Measurements from ENCODE around the gene RBM48. TPM values are rescaled to one million over a fixed set of nuclear protein-coding genes. Genes with fewer than 3 reads are reported as not detected.
A peak's percentile ranks its signal among the peaks of the same experiment; 100 is the strongest.

RBM48 gene
- total and polyA plus RNA-seq, 2 of the 8 experiments (the other 6 are each of a cell fraction or from before 2014, with no cell fraction given): 4.3 to 8.6 TPM

DNA sequence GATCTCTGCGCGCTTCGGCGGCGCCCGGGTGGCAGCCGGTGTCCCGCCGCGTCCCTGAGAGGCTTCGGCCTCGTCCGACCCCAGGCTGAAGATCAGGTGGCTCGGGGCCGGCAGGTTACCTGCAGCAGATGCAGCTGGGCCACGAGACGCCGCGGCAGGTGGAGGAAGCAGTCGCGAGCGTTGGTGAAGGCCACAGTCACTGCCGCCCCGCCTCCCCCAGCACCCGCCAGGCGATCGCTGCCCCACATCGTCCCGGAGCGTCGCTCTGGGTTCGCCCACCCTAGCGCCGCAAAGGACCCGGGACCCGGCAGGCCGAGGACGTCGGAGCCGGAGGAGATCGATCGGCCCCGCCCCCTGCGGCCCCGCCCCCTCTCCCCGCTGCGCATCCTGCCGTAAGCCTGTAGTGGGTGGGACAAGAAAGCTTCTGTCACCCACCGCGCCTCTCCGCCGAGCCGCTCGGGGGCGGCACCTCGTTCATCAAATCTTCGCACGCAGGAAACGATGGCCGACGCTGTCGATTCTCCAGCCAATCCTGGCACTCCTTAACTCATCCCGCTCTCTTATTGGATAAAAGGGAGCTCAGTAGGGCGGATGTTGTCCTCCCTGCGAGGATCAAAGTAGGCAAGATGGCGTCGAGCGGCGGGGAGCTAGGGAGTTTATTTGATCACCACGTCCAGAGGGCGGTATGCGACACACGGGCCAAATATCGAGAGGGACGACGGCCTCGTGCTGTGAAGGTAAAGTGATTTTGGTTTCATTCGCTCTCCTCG lies at the start of gene RBM48, which contains the start of gene PEX1 (continued):
- TF ChIP-seq, protein P1, sequence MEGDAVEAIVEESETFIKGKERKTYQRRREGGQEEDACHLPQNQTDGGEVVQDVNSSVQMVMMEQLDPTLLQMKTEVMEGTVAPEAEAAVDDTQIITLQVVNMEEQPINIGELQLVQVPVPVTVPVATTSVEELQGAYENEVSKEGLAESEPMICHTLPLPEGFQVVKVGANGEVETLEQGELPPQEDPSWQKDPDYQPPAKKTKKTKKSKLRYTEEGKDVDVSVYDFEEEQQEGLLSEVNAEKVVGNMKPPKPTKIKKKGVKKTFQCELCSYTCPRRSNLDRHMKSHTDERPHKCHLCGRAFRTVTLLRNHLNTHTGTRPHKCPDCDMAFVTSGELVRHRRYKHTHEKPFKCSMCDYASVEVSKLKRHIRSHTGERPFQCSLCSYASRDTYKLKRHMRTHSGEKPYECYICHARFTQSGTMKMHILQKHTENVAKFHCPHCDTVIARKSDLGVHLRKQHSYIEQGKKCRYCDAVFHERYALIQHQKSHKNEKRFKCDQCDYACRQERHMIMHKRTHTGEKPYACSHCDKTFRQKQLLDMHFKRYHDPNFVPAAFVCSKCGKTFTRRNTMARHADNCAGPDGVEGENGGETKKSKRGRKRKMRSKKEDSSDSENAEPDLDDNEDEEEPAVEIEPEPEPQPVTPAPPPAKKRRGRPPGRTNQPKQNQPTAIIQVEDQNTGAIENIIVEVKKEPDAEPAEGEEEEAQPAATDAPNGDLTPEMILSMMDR (IDR thresholded peaks at IDR 0.05; ENCODE audit: control extremely low read depth in 1 of 3, insufficient read depth in 1 of 3, low read depth in 1 of 3, low read length in 3 of 3): peak; percentile 58 to 66 (median 61)
- TF ChIP-seq JUN (IDR thresholded peaks at IDR 0.05; ENCODE audit: low read depth, low read length) (no peak), TEAD4 (IDR thresholded peaks at IDR 0.05; ENCODE audit: low read depth, low read length) (no peak), RAD21 (IDR thresholded peaks at IDR 0.05 in 1 of 2, conservative IDR thresholded peaks at IDR 0.05 in 1 of 2; ENCODE audit: low read depth in 2 of 2, low read length in 2 of 2) (peak in 1 of 2 experiments; percentile 17; a peak in 1 of 4 replicates), KDM5A (IDR thresholded peaks at IDR 0.05; ENCODE audit: low read length) (peak; percentile 100), ASH2L (IDR thresholded peaks at IDR 0.05; ENCODE audit: low read length) (peak; percentile 90), SUZ12 (IDR thresholded peaks at IDR 0.05; ENCODE audit: low read length) (no peak), CHD2 (IDR thresholded peaks at IDR 0.05; ENCODE audit: low read length) (no peak; the same call in 1 of the 2 replicates), SAP30 (IDR thresholded peaks at IDR 0.05; ENCODE audit: insufficient read depth, insufficient replicate concordance, low read length) (no peak), KDM4A (IDR thresholded peaks at IDR 0.05; ENCODE audit: low read depth, low read length, severe bottlenecking) (peak; percentile 70), HDAC2 (IDR thresholded peaks at IDR 0.05; ENCODE audit: borderline replicate concordance in 1 of 2, low read depth in 2 of 2, low read length in 2 of 2) (peak; percentile 63 to 99; a peak in 3 of 4 replicates), SP2 (IDR thresholded peaks at IDR 0.05; ENCODE audit: low read length) (no peak), CREB1 (IDR thresholded peaks at IDR 0.05) (peak; percentile 89), BRCA1 (IDR thresholded peaks at IDR 0.05; ENCODE audit: low read depth, low read length) (no peak), EZH2 (IDR thresholded peaks at IDR 0.05; ENCODE audit: low read depth, low read length, severe bottlenecking) (no peak), YY1 (IDR thresholded peaks at IDR 0.05; ENCODE audit: low read depth, low read length) (peak; percentile 99), BACH1 (IDR thresholded peaks at IDR 0.05; ENCODE audit: low read length) (no peak), GABPA (IDR thresholded peaks at IDR 0.05; ENCODE audit: borderline replicate concordance, insufficient read depth, low read length) (peak; percentile 69; the same call in 1 of the 2 replicates)
- TF ChIP-seq, protein P2, sequence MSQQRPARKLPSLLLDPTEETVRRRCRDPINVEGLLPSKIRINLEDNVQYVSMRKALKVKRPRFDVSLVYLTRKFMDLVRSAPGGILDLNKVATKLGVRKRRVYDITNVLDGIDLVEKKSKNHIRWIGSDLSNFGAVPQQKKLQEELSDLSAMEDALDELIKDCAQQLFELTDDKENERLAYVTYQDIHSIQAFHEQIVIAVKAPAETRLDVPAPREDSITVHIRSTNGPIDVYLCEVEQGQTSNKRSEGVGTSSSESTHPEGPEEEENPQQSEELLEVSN (IDR thresholded peaks at IDR 0.05): 0 out of 2 replicates have a peak, but pooled peaks have one; percentile 17
- TF ChIP-seq, protein P3, sequence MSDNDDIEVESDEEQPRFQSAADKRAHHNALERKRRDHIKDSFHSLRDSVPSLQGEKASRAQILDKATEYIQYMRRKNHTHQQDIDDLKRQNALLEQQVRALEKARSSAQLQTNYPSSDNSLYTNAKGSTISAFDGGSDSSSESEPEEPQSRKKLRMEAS (IDR thresholded peaks at IDR 0.05): peak; percentile 66

Measured in H1 (cell line).